Astrocyte (in vitro differentiated cells and primary cell): ENCODE measurements around the gene TMOD4.

Experiments
- EZH2 ChIP-seq: IDR thresholded peaks from 2 replicates; pipeline ENCODE4 v1.6.1; 2012; ENCODE audit warnings: mild to moderate bottlenecking, low read length, inconsistent platforms; ENCODE audit not compliant: insufficient read depth
- TF ChIP-seq, protein P1 (sequence below): IDR thresholded peaks from 2 replicates; pipeline ENCODE4 v1.5.1; 2011; ENCODE audit warnings: low read depth, mild to moderate bottlenecking, inconsistent platforms, low read length, moderate library complexity; ENCODE audit not compliant: insufficient read depth

DNA sequence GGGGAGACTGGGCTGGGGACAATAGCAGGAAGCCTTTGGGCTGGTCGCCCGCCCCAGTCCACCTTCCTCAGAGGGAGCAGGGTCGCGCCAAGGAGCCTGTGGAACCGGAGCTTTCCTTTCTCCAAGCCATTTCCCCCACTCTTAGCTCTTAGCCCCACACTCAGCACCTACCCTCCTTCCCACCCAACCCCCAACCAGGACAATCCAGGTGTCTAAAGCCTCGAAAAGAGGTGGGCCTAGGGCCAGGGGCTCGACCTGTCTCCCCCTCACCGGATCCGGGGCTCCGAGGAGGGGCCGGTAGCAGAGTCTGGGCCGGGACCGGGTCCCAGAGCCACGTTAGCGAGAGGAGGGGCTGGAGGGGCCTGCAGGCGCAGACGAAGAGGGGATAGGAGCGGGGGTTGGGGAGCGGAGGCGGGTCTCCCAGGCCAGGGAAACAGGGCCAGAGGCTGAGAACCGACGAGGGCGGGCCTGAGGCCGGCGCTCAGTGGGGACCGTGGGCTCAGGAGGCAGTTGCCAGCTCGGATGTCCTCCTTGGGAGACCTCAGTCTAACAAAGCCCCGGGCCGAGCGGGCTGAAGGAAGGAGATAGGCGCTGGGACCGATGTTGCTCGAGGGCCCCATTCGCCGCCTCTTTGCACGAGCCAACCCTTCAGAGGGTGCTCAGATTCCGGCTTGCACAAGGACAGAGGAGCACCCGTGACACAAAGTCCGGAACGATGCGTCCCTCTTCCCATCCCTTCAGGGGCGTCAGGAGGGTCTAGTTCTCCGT is 30.3 kb downstream of the TMOD4 start:
- TF ChIP-seq, protein P1, sequence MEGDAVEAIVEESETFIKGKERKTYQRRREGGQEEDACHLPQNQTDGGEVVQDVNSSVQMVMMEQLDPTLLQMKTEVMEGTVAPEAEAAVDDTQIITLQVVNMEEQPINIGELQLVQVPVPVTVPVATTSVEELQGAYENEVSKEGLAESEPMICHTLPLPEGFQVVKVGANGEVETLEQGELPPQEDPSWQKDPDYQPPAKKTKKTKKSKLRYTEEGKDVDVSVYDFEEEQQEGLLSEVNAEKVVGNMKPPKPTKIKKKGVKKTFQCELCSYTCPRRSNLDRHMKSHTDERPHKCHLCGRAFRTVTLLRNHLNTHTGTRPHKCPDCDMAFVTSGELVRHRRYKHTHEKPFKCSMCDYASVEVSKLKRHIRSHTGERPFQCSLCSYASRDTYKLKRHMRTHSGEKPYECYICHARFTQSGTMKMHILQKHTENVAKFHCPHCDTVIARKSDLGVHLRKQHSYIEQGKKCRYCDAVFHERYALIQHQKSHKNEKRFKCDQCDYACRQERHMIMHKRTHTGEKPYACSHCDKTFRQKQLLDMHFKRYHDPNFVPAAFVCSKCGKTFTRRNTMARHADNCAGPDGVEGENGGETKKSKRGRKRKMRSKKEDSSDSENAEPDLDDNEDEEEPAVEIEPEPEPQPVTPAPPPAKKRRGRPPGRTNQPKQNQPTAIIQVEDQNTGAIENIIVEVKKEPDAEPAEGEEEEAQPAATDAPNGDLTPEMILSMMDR = no peak
- TF ChIP-seq EZH2 = peak; percentile 35
